ENCODE data around the gene UBA52.

DNA sequence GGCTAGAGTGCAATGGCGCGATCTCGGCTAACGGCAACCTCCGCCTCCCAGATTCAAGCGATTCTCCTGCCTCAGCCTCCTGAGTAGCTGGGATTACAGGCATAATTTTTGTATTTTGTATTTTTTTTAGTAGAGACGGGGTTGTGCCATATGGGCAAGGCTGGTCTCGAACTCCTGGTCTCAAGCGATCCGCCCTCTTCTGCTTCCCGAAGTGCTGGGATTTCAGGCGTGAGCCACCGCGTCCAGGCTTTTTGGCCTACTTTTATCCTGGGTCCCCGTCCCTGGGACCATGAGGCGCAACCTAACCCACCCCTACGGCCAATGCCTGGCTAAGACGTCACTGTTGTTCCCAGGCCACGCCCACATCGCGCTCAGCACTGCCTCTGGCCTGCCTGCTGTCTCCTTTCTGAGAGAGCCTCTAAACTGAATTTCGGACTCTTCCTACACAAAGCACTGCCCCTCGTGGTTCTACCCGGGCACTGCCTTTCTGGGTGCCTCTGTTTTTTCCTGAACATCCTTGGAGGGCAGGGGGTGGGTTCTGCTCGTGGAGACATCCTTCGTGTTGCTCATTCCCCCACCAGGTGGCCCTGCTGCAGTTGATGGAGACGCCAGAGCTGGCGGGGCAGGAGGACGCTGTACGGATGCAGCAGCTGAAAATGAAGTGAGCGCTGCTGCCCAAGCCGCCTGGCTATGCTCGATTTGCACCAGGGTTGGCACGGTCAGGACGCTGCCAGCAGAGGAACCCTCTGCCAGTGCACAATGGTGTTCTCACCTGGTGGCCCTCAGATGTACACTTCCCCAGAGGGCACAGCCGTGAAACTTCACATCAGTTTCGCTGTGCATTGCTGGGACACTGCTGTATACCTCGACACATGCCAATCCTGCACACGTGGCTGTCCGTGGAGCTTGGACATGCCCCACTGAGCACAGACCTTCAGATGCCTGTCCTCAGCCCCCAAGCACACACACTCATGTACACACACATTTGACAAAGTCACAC is 18.9 kb downstream of the UBA52 start:
- TF ChIP-seq GPBP1L1 (CRISPR knock-in tag; IDR thresholded peaks at IDR 0.05) (no peak), CREM (IDR thresholded peaks at IDR 0.05) (peak; percentile 13; the same call in 1 of the 2 replicates), CREM (CRISPR knock-in tag; IDR thresholded peaks at IDR 0.05) (no peak), NFE2L2 (IDR thresholded peaks at IDR 0.05; ENCODE audit: low read length) (no peak), ZZZ3 (CRISPR knock-in tag; IDR thresholded peaks at IDR 0.05; ENCODE audit: borderline replicate concordance) (no peak), SIN3A (IDR thresholded peaks at IDR 0.05; ENCODE audit: borderline replicate concordance, low read depth, low read length) (no peak), ZNF180 (CRISPR knock-in tag; IDR thresholded peaks at IDR 0.05; ENCODE audit: borderline replicate concordance, low read depth) (no peak), GLI4 (CRISPR knock-in tag; IDR thresholded peaks at IDR 0.05; ENCODE audit: borderline replicate concordance) (no peak)
- TF ChIP-seq, protein P1, sequence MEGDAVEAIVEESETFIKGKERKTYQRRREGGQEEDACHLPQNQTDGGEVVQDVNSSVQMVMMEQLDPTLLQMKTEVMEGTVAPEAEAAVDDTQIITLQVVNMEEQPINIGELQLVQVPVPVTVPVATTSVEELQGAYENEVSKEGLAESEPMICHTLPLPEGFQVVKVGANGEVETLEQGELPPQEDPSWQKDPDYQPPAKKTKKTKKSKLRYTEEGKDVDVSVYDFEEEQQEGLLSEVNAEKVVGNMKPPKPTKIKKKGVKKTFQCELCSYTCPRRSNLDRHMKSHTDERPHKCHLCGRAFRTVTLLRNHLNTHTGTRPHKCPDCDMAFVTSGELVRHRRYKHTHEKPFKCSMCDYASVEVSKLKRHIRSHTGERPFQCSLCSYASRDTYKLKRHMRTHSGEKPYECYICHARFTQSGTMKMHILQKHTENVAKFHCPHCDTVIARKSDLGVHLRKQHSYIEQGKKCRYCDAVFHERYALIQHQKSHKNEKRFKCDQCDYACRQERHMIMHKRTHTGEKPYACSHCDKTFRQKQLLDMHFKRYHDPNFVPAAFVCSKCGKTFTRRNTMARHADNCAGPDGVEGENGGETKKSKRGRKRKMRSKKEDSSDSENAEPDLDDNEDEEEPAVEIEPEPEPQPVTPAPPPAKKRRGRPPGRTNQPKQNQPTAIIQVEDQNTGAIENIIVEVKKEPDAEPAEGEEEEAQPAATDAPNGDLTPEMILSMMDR (CRISPR knock-in tag; IDR thresholded peaks at IDR 0.05): peak; percentile 67
- TF ChIP-seq, protein P2, sequence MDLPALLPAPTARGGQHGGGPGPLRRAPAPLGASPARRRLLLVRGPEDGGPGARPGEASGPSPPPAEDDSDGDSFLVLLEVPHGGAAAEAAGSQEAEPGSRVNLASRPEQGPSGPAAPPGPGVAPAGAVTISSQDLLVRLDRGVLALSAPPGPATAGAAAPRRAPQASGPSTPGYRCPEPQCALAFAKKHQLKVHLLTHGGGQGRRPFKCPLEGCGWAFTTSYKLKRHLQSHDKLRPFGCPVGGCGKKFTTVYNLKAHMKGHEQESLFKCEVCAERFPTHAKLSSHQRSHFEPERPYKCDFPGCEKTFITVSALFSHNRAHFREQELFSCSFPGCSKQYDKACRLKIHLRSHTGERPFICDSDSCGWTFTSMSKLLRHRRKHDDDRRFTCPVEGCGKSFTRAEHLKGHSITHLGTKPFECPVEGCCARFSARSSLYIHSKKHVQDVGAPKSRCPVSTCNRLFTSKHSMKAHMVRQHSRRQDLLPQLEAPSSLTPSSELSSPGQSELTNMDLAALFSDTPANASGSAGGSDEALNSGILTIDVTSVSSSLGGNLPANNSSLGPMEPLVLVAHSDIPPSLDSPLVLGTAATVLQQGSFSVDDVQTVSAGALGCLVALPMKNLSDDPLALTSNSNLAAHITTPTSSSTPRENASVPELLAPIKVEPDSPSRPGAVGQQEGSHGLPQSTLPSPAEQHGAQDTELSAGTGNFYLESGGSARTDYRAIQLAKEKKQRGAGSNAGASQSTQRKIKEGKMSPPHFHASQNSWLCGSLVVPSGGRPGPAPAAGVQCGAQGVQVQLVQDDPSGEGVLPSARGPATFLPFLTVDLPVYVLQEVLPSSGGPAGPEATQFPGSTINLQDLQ (CRISPR knock-in tag; IDR thresholded peaks at IDR 0.05): no peak
